GM04503 (cell line): ENCODE data around the gene ATP6V0D1.
"Not testable (repeated sequence)": the region's sequence is repeated elsewhere in the genome, so short reads cannot be mapped to it uniquely, and the experiment has no call there.

Source experiments
- DNase-seq: peaks from one replicate; pipeline ENCODE4 v3.0.0-alpha.2; 2012; ENCODE audit warnings: low read depth

Gene ATP6V0D1

DNA sequence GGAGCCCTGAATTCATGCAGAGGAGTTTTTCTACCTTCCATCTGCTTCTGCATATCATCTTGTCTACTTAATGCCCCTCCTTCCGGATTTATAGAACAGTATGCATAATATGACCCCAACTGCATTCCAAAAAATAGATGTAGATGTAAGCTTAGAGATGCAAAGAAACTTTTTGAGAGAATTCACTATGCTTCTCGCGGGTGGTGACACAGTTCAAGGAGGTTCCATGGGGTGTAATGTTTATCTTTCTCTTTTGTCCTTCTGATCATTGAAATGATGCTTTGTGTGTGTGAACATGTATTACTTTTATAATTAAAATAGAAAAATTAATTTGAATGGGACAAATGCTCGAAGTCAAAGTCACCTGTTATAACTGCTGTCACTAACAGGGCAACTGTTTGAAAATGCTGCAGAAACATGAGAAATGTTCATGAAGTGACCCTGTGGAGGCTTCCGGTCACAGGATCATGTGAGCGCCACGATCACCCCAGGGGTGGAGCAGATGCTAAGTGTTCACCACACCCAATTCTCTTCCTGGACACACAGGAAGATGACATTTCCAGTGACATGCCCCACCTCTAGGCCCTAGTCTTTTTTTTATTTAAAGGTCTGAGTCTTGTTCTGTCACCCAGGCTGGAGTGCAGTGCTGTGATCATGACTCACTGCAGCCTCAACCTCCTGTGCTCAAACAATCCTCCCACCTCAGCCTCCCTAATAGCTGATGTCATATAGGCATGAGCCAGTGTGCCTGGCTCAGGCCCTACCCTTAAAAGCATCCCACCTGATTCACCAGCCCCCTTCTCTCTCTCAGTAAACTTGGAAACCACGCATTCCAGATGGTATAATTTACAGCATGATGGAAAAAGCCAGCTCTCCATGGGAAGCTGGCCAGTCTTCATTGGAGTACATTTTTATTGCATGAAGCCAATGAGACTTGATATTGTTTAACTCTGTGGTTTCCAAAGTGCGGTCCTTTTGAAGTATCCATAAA, 23.4 kb upstream of the ATP6V0D1 start:
- DNase-seq, result no peak

DNA sequence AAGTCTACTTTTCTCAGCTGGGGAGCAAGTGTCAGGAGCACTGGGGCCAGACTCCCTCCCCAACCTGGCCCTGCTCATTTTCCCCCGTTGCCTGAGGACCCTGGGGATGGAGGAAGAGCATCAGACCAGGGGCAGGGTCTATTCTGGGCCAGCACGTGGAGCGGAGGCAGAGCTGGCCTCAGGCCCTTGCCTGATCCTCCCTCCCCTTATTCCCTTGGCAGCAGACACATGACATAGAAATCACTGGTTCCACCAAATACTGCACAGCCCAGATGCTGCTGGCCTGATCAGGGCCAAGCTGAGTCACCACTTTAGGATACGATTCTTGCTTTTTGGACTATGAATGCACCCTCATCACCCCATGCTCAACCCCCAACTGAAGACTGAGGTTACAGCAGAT, 18.1 kb upstream of the ATP6V0D1 start:
- no peak for DNase-seq

DNA sequence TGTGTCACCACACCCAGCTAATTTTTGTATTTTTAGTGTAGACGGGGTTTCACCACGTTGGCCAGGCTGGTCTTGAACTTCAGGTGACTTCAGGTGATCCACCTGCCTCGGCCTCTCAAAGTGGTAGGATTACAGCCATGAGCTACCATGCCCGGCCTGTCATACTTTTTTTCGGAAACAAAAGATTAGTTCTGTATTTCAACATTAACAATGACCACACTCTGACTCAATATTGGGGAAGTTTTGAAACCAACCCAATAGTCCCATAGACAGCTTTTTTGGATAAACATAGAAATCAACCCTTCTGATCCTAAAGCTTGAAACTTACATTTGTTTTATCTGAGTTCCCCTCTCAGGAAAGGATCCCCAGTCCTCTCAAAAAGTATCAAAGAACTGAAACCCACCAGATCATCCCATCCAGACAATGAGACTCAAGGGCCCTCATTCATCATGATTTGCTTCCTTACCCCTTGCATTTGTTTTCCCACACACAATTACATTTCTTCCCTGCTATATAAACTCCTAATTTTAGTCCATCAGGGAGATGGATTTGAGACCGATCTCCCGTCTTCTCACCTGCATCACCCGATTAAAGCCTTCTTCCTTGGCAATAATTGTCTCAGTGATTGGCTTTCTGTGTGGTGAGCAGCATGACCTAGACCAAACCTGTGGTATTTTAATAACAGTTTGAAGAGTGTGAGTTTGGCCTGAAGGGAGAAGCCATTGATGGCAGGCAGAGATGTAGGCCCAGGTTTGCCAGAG, 9.6 kb upstream of the ATP6V0D1 start:
- DNase-seq, result no peak

DNA sequence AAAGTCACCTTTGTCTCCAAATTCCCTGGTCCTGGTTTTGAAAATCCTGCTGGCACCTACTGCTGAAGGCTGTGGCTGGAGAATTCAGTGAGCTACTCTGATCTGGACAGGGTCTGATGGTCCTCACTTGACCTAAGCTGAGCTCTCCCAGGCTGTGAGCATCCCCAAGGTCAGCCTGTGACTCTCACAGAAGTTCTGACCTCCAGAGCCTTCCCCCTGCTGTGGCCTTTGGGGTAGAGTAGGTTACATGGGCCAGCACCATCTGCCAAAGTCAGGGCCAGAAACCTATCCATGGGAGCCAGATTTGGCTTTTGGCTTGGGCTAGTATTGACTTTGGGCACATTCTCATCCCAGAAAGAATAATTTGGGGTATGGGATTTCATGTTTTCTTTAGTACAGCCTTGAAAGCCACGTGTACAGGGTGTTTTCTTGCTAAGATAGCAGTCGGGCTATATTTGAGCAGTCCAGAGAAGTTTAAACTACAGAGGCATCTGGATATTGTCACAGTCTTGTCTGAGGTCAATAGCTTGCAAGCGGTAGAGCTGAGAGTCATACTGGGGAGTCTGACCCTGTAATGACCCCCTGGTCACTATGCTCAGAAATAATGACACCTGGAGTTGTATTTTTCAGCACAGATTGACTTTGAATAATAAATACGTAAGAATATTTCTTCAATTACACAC, 8.6 kb upstream of the ATP6V0D1 start:
- DNase-seq, result no peak

DNA sequence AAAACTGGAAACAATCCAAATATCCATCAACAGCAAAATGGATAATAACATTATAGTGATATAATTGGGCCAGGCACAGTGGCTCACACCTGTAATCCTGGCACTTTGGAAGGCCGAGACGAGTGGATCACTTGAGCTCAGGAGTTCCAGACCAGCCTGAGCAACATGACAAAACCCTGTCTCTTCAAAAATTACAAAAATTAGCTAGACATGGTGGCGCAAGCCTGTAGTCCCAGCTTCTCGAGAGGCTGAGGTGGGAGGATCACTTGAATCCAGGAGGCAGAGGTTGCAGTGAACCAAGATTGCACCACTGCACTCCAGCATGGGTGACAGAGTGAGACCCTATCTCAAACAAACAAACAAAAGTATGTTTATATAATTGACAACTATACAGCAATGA, 6.6 kb upstream of the ATP6V0D1 start:
- not testable (repeated sequence) for DNase-seq

DNA sequence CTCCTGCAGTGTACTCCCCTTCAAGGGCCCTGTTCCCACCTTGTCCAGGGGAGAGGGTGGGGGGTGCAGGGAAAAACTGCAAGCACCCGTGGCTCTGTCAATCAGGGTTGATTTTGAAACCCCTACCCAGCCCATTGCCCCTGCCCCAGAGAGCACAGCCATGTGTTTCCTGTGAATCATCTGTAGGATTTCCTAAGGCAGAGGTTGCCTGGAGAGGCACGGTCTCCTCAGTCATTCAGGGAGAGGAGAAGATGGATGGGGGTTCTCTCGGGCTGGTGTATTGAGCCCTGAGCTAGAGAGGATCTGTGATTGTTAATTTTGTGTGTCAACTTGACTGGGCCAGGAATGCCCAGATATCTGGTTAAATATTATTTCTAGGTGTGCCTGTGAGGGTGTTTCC, 5.8 kb upstream of the ATP6V0D1 start:
- no peak for DNase-seq

DNA sequence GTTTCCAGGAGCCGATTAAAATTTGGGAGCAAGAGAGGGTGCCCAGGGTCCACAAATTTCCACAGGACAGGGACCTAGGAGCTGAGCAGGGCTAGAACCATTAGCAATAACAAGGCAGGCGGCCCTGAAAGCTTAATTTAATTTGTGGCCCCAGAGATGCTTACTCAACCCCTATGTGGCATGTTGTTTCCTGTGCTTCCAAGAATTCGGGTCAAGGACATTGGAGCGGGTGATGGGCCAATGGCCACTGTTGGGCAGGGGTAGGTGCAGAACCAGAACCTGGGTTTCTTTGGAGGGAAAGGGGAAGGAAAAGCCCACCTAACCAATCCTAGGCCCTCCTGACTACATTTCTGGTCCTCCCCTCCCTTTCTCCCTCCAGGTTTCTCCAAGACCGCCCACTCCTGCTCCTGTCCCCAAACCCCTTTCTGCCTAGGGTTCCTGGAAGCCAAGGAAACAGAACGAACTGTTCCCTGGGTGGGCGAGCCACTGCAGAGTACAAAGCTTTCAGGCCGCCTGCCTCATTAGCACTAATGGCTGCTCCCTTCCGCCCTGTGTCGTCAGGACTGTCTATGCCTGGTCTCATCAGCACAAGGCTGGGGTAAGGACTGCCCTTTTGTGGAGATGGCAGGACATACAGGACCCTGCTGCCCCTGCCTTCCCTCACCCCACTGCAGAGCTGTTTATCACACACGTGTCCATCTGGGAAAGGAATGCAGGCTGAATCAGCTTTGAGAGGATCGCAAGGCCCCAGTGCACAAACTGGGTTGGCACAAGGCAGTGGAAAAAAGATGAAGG, 3.0 kb upstream of the ATP6V0D1 start:
- DNase-seq, result no peak

DNA sequence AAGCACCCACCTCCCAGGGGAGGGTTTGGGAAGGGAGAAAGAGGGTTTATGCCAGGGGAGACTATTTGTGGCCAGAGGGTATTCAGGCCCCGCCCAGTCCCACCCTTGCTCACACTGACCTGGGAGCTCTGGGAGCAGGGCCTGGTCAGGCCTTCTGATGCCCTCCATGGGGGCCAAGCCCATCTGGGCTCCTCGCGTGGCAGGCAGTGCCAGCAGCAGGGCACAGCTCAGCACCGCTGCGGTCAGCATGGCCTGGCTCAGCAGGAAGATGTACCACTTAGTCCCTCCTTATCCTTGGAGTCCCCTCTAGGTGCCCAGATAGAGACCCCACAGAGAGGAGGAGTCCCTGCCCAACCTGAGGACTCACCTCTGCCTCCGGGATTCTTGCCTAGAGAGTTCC, 2.2 kb upstream of the ATP6V0D1 start, which contains the start of gene AGRP:
Gene AGRP, minus strand, starts transcription at position 398 of the 400 bp plus-strand sequence. Its CDS starts 149 bp downstream, at position 249.
- no peak for DNase-seq

DNA sequence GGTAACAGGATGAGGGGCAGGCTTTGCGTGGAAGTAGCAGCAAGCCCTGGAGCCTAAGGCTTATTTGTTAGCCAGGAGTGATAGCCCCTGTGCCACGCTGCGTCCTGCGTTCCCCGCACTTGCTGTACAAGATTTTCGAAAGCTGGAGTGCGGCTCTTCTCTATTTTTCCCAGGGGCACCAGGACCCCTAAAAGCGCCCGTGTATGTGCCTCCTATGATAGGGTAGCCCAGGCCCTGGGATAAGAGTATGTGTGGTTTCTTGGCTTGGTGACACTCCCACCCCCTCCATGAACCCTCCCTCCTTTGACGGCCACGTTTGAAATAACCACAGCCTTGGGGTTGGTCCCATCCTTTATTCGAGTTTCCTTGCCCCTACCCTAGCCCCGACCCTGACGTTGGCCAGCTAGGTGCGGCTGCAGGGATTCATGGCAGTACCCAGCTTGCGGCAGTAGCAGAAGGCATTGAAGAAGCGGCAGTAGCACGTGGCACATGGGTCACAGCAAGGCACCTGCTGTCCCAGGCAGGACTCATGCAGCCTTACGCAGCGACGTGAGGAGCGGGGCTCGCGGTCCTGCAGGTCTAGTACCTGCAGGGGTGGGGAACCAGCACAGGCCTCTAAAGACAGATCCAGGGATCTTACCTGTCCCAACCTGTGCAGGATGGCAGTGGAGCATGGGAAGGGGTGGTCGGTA, 1.4 kb upstream of the ATP6V0D1 start:
- no peak for DNase-seq

DNA sequence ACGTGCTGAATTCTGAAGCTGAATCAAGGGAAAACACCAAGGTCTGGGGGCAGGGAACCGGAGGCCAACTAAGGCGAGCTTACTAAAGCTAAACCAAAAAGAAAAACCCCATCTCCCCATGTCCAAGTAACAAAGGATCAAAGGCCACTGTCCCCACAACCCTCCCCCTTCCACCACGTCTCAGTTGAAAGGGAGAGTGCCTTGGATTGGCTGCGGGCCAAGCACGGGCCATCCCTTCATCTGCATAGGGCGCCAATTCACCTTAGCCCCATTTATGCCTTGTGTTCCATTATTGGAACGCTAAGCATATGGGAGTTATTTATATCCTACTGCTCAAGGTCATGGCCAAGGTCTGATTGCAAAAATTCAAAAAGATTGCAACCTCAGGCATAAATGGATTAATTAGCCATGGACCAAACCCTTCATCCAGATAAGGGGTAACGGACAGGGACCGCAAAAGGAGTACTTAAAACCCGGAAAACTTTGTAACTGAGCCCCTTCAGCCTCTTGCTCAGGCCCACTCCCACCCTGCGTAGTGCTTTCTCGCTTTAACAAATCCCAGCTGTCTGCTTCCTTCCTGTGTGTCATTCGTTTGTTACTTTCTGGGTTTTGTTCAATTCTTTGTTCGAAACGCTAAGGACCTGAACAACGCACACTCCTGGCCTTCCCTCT, 740 bp upstream of the ATP6V0D1 start:
- no peak for DNase-seq

DNA sequence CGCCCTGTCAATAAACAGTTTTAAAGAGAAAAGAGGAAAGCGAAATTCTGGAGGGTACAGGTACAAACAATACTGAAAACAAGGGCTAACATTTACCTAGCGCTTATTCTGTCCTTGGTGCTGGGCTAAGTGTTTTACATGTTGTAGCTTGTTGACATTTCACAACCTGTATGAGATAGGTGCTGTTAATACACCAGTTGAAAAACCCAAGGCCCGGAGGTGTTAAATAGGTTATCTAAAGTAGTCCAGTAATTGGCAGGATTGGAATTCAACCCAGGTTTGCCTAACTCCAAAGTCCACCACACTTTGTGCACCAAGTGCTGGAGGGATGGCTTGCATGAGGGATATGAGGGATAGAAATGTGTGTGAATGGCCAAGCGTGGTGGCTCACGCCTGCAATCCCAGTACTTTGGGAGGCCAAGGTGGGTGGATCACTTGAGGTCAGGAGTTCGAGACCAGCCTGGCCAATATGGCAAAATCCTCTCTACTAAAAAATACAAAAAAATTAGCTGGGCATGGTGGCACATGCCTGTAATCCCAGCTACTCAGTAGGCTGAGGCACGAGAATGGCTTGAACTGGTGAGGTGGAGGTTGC, 2.9 kb downstream of the ATP6V0D1 start:
- DNase-seq, result no peak

DNA sequence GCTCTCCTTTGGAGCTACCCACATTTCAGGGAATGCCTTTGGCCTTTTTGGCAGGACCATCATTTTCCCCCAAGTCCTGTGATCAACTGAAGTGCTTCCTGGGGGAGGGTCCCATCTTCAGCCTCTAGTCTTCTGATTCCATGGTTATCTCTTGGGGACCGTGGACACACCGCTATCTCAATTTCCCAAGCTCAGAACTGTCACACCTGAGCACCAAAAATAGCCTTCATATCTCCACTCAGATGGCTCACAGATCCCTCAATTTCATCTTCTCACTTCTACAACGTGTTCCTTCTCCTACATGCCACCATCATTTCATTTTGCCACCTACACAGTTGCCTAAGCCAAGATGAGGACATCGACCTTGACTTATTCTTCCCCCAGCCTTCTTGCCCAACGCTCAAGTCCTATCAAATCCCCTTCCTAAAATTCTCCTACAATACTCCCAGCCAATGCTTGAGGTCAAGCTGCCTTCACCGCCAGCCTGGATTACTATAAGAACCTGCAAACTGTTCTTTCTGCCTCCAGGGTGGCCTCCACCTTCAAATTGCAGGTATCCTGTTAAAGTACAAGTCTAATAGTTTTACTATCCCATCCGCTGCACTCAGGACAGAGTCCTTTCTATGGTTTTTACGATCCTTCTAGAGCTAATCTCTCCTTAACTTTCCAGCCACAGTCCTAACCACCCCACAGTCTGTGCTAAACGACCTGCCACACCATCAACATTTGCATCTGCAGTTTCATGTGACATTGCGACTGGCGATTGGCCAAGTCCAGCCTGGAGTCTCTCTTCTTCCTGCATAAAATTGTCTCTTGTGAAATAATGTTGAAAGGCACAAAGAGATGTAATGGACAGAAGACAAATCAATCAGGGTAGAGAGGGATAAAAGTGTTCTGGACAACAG, 6.2 kb downstream of the ATP6V0D1 start:
- DNase-seq, result no peak

DNA sequence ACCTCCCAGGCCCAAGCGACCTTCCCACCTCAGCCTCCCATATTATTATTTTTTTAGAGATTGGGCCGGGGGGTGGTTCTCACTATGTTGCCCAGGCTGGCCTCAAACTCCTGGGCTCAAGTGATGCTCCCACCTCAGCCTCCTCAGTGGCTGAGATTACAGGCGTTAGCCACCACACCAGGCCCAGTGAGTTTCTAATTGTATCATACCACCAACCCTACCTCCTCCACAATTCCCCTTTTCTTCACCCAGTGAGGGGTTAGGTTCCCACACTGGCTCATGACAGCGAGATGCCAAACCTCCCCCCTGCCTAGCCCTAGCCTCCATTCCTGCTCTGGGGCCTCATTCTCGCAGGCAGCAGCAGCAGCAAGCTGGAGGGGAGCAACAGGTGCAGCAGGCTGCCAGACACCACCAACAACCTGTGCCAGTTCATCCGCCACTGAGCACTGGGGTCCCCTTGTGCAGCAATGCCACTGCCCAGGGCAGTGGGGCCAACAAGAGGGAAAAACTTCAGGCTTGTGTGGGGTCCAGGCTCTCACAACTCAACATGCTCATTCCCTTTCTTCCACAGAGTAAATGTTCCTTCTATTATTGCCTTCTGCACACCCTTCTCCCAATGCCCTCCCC, 9.1 kb downstream of the ATP6V0D1 start:
- no peak for DNase-seq

DNA sequence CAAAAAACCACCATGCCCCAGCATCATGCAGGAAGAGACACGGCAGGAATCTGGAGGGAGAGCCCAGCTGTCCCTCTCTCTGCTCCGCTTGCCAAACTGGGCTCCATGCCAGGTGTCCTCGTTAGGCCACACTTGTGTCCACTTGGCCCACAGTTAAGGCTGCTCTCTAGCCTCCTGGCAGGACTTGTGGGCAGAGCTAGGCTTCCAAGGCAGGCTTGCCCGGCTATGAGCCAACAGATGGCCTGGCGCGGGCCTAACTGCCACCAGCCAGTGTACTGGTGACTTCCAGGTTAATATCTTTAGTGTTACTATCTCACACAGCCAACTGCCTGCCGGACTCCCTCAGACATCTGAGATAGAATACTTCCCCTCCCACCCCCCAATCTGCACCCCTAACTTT, 10.6 kb downstream of the ATP6V0D1 start:
- no peak for DNase-seq

DNA sequence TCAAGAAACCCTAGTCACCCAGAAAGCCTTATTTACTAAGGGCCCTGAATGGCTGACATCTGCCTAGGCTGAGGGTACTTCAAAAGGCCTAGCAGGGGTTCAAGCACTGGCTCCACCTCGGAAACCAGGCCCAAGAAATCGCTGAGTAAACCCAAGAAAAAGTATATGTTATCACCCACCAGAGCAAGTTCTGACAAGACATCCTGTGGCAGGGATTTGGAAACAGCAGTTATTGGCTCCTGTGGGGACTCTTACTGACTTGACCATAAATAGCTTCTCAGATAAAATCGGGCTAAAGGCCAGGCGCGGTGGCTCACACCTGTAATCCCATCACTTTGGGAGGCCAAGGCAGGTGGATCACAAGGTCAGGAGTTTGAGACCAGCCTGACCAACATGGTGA, 12.2 kb downstream of the ATP6V0D1 start:
- no peak for DNase-seq

DNA sequence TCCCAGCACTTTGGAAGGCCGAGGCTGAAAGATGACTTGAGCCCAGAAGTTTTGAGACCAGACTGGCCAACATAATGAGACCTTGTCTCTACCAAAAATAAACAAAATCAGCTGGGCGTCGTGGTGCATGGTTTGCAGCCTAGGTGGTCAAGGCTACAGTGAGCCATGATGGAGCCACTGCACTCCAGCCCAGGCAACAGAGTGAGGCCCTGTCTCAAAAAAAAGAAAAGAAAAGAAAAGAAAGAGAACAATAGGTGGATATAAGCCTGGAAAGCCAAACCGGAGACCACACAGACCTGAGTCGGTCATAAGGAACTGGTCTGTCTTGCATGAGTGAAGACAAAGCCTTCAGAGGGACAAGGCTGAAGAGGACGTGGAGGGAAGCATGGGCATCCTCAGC, 14.4 kb downstream of the ATP6V0D1 start:
- no peak for DNase-seq

DNA sequence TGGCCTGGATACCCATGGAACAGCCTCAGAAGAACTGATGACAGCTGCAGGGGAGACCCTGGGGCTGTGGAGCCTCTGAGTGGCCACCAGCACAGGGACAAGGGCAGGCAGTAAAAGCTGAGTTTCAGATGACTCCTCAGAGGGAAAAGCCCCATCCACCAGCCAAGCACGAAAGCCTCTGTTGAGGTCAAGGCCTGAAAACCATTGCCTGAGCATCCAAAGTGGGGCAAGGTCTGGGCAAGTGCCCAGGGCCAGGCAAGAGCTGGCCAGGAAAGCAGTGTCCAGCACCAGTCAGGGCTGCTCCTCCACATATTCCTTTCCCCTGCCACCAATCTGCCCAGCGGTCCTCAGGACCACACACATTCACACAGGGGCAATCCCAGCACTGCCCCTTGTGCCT, 16.4 kb downstream of the ATP6V0D1 start:
- DNase-seq, result no peak

DNA sequence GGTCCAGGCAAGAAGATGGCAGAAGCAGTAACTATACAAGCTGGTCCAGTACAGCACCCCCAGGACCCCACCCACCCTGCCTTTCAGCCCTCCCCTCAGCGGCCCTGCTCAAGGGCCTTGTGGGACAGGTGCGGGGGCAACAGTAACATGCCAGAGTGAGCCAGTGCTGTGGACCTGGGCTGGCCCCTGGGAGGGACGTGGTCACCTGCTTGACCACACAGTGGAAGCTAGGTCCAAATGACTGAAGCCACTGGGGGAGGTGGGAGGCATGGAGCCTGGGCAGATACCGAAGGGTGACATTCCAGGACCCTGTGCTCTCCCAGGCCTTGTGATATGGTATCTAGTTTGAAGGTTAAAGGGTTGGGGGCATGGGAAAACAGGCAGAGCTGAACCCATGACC, 17.3 kb downstream of the ATP6V0D1 start:
- DNase-seq, result no peak

DNA sequence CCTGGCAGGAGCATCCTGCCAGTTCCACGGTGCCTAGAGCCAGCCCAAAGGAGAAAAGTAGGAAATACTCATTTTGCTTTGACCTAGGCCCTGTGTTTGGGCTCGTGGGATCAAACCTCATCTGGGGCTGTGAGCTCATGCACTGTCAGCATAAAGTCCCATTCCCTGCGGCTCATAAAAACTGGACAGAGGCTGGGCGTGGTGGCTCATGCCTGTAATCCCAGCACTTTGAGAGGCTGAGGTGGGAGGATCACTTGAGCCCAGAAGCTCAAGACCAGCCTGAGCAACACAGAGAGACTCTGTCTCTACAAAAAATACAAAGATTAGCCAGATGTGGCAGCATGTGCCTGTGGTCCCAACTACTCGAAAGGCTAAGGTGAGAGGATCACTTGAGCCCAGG, 17.9 kb downstream of the ATP6V0D1 start:
- no peak for DNase-seq
